SU-DHL-6 (cell line): ENCODE data around the gene TRIML1.

Source experiments
- EZH2phosphoT487 ChIP-seq: fragments of 200-600 bp; sonication (generic), shearing (Covaris generic); conservative IDR thresholded peaks from 2 replicates; pipeline ENCODE4 v1.6.1; 2018; ENCODE audit warnings: mild to moderate bottlenecking, antibody characterized with exemption, low read length, moderate library complexity, mixed read lengths
- TF ChIP-seq, protein P1 (sequence below): fragments of 200-600 bp; sonication (generic); IDR thresholded peaks from one replicate; pipeline ENCODE4 v1.5.1; 2017; ENCODE audit warnings: antibody characterized with exemption, mild to moderate bottlenecking, low read length, moderate library complexity; ENCODE audit not compliant: insufficient read depth, poor library complexity, severe bottlenecking

DNA sequence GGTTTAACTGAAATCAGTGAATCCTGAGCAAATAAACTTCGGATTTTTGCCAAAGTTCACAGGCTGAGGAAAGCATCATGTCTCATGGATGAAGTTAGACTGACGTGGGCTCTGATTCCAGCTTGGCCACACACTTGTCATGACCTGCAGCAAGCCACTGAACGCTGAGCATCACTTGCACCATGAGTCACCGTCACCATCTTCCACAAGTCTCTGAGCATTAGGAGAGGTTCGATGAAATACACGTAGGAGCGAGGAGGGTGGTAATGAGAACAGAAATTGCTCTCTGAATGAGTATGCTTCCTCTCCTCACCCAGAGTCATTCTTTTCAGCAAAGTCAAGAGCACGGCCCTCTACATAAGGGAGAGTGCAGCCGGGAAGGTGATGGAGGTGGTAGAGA lies 26.1 kb upstream of the TRIML1 start:
- TF ChIP-seq, protein P1, sequence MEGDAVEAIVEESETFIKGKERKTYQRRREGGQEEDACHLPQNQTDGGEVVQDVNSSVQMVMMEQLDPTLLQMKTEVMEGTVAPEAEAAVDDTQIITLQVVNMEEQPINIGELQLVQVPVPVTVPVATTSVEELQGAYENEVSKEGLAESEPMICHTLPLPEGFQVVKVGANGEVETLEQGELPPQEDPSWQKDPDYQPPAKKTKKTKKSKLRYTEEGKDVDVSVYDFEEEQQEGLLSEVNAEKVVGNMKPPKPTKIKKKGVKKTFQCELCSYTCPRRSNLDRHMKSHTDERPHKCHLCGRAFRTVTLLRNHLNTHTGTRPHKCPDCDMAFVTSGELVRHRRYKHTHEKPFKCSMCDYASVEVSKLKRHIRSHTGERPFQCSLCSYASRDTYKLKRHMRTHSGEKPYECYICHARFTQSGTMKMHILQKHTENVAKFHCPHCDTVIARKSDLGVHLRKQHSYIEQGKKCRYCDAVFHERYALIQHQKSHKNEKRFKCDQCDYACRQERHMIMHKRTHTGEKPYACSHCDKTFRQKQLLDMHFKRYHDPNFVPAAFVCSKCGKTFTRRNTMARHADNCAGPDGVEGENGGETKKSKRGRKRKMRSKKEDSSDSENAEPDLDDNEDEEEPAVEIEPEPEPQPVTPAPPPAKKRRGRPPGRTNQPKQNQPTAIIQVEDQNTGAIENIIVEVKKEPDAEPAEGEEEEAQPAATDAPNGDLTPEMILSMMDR = no peak
- TF ChIP-seq EZH2phosphoT487 = no peak
